GM19240 (cell line): ENCODE results near the gene SIGLEC8.
"Not testable (repeated sequence)": the region's sequence is repeated elsewhere in the genome, so short reads cannot be mapped to it uniquely, and the experiment has no call there.

Experiments
- DNase-seq: peaks from one replicate; pipeline ENCODE4 v3.0.0; 2011; ENCODE audit warnings: low spot score; ENCODE audit not compliant: insufficient read length

SIGLEC8 gene

DNA sequence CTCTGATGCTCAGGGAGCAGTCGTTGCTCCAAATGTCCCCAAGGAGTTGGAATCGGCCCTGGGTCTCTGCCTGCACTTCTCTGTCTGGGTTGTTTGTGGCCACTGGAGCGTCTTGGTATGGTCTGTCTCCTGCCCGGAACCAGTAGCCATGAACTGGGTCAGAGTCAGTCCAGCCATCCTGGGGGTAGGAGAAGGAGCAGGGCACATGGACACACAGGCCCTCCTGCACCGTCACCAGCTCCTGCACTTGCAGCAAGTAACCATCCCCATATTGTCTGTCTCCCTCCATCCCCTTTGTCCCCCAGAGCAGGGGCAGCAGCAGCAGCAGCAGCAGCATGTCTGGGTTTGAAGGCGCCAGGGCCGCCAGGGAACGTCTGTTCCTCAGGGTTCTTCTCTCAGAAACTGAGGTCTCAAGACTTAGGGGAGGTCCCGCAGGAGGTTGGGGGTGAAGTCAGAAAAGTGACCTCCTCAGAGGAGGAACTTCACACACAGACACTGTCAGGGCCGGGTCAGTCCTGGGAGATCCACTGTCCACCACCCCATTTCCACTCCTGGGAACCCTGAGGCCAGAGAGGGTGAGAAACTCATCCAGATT lies at the start of gene SIGLEC8:
Gene SIGLEC8 (minus strand): TSS at position 404 of the 595 bp plus-strand sequence. CDS start 67 bp downstream, at position 337.
- DNase-seq: no peak

DNA sequence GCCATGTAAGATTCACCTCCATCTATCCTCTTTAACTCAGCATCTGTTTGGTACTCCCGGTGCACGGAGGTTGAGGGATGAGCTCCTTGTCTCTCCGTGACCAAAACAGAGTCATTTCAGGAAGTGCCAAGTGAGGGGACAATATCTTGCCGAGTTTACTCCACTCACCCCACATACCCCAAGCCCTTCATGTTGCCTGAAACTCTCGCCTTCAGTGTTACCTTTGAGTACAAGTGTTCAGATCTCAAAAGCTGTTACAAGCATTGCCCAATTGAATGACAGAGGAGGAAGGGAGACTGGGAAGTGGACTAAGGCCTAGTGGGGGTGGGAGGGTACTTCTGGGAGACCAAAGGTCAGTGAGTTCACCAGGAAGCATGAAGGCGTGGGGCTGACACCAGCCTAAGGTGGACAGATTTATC lies 49.4 kb upstream of the SIGLEC8 start:
- no peak for DNase-seq

DNA sequence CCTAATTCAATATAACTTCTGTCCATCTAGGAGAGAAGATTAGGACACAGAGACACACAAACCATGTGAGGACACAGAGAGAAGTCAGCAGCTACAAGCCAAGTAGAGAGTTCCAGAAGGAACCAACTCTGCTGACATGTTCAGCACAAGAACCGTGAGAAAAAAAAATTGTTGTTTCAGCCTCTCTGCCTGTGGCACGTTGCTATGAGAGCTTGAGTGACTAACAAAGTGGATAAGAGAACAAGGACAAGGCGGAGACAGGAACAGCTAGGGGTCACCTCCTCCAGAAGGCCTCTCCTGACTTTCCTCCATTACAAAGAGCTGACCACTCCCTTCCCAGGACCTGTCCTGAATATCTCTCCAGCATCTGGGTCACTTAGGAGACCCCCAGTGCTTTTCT lies 48.9 kb upstream of the SIGLEC8 start:
- DNase-seq: no peak

DNA sequence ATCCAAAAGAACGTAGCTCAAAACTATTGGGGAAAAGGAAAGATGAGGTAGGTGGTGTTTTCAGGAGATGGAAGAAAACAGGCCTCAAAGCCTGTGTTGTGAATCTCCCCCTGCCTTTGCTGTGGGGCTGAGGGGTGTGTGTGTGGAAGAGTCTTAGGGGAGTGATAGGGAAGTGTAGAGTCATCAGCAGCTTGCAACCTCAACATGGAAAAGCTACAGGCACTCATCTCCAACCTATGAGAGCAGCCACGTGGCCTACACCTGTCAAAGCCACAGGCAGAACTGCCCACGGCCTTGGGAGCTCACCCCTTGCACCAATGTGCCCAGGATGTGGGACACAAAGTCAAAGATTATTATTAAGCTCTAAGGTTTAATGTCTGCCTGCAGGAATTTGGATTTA lies 47.6 kb upstream of the SIGLEC8 start:
- DNase-seq: no peak

DNA sequence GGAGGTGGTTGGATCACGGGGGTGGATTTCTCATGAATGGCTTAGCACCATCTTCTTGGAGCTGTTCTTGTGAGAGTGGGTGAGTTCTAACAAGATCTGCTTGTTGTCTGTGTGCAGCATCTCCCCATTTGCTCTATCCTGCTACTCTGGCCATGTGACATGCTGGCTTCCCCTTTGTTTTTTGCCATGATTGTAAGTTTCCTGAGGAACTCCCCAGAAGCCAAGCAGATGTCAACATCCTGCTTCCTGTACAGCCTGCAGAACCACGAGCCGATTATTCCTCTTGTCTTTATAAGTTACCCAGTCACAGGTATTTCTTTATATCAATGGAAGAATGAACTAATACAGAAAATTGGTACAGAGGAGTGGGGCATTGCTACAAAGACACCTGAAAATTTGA lies 45.6 kb upstream of the SIGLEC8 start:
- no peak for DNase-seq

DNA sequence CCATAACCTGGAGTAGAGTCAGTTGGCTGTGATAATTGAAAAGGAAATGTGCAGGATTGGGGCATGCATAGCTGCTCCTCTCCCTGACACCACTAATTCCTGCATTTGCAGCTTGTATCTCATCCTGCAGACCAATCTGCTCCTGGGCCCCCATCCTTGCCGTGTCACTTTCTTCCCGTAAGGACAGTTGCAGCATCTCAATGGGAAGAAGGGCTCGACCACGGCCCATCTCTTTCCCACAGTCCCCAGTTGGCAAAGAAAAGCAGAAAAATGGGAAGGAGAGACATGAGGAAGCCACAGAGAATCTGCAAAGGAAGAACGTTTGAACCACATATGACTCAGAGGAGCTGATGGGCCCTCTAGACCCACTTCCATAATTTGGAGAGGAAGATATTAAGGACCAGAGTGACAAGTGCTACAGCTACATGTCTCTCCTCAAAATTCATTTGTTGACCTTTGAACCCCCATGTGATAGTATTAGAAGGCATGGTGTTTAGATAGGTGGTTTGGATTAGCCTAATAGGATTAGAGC lies 45.1 kb upstream of the SIGLEC8 start:
- no peak for DNase-seq

DNA sequence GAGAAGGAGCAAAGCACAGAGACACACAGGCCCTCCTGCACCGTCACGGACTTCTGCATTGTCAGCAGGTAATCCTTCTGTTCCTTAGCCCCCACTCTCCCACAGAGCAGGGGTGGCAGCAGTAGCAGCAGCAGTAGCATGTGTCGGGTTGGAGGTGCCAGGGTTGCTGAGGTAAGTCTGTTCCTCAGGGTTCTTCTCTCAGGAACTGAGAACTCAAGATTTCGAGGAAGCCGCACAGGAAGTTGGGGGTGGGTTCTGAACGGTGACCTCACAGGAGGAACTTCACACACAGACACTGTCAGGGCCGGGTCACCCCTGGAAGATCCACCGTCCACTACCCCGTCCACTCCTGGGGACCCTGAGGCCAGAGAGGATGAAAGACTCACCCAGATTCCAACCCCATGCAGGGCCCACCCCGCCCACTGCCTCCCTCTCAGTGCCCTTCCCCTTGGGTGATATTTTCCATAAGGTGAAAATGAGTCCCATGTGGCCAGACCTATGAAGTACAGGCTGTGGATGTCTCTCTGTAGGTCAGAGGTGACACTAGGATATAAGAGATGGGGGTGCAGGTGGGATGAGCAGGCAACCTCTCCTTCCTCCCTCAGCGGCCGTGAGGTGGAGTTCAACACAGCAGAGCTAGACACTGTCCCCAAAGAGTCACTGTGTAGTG lies 43.5 kb upstream of the SIGLEC8 start, which contains the start of gene SIGLEC12:
Gene SIGLEC12 (minus strand): TSS at position 207 of the 670 bp plus-strand sequence. CDS start 67 bp downstream, at position 140.
- DNase-seq: no peak

DNA sequence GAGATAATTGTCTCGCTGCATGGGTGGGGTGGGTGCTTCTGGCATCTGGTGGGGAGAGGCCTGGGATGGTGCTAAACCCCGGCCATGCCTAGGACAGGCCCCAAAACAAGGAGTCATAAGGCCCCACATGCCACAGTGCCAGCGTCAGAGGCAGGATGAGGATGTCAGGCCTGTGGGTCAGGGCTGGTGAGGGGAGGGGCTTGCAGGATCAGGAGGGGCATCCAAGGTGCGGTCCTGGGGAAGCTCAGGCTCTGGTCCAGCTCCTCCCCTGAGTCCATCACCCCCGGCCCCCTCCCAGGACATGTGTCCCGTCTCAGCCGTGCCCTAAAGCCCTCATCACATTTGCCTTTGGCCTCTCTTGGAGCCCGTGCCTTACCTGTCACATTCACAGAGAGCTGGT lies 42.7 kb upstream of the SIGLEC8 start:
- not testable (repeated sequence) for DNase-seq

DNA sequence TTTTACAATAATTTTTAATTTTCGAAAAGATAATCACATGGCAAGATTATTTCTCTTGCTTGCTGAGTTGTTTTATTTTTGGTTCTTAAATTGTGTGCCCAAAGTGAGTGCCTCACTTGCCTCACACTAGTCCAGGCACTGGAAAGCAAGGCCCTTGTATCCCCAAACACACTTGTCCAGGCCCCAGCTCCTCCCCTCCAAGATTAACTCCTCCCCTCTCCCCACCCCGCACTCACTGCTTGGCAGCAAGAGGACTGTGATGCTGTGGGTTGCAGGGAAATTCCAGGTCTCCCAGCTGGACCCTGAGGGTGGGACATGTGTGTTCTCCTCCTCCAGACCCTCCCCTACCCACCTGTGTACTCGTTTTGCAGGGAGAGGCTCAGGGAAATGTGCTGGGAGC lies 39.4 kb upstream of the SIGLEC8 start:
- no peak for DNase-seq

DNA sequence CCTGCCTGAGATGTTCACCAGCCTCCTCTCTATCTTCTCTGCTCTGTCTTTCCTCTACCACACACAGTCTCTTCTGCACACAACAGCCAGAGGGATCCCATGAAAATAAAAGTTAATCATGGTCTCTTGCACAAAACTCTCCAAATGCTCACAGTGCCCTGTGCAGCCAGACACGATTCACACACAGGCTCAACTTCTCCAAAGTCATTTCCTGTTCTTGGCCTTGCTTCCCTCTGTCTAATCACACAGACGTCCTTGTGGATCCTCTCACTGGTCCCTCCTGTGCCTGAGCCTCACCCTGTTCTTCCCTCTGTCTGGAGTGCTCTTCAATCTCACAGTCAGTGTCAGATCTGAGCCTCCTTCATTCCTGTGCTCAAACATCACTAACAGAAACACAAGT lies 35.5 kb upstream of the SIGLEC8 start:
- no peak for DNase-seq

DNA sequence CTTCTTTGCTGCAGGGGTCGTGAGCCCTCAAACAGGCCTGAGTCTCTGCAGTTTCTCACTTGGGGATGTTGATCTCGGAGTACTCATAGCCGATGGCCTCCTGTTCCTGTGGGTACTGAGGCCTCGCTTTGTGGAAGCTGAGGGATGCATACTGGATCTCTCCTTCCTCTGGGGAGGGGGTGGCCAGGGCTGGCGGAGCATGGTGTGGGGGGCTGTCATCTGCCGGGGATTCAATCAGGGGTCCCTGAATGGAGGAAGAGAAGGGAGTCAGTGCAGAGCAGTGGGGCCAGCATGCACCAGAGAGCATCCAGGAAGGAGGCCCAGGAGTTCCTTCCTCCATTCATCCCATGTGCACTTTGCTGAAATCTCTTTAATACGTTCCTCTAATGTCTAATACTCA lies 33.3 kb upstream of the SIGLEC8 start:
- no peak for DNase-seq

DNA sequence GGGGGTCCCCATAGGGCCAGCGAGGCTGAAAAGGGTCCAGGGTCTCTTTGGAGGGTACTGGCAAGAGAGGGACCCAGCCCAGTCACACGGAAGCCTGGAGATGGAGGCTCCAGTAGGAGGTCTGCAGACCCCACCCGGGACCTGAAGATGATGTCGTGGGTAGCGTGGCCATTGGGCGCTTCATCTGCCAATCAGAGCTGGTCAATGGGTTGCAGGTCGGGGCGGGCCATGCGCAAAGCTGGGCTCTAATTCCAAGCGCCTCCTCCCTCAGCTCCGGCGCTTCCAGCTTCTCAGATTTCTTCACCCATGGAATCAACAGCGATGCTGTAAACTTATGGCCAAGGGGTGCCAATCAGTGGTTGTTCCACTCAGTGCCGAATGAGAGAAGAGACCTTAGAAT lies 32.4 kb upstream of the SIGLEC8 start:
- DNase-seq: no peak

DNA sequence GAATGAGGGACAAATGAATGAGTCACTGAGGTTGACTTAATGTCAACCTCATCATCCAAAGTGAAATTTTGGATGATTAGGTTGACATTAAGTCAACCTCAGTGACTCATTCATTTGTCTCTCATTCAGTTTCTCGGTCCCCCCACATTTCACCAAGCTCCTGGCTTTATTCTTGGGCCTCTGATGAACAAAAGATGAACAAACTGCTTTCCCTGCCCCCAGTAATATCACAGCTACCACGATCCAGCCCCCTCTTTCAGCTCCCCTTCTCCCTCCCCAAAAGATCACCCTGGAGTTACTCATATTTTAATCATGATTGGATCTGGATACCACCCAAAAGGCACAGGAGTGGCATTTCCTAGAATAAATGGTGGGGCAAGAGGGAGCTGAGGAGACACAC lies 30.9 kb upstream of the SIGLEC8 start:
- DNase-seq: no peak

DNA sequence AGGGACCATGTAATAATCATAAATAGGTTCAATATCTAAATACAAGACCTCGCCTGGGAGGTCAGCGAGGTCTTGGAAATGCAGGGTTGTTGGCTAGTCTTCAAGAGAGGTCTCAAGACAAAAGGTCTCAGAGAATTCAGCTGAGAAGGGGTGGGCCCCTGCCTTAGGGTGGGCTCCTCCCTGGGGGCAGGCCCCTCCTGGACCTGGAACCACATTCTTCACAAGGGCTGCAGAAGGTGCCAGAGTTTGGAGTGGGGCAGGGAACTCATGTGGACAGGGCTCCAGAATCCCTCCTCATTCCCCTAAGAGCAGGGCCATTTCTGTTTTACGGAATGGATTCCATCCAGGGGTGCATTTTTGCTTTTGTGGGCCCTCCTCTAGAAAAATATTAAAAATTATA lies 30.2 kb upstream of the SIGLEC8 start:
- no peak for DNase-seq

DNA sequence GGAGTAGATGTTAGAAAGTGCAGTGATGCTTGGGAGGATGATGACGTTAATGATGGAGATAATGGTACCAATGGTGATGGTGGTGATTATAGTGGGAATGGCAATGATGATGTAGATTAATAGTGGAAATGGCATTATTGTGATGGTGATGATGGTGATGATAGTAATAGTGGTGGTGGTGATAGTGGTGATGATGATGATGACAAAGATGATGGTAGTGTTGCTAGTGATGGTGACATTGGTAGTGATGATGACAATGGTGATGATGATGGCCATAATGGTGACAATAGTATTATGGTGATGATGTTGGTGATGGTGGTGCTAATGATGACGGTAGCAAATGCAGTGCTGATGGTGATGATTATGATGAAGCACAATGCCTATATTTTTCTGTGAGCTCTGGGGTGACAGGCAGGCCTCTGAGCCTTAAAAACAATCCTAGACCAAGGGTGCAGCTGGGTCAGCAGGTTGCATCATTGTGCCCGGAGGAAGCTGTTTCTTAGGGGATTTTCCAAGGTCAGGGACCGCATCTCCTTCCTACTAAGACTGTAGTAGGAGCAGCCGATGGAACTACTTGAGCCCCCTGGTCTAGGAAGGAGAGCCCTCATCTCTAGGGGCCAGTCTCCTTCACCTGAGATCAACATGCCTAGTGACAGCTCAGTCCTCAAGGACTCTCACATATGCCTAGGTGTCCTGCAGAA lies 27.9 kb upstream of the SIGLEC8 start:
- no peak for DNase-seq

DNA sequence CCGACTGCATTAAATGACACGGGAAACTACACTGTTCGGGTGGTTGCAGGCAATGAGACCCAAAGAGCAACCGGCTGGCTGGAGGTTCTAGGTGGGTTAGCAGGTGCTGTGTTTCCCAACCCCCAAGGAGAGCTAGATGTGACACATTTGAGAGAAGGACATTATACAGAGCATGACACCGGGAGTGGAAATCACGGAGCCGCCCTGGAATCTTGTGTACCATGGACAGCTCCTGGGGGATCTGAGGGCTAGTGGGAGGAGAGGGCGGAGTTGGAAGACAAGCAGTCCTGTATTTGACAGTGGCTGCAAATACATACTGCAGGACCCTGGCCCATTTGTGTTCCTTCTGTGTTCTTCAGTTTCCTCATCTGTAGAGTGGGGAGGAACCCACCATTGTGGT lies 22.3 kb upstream of the SIGLEC8 start:
- DNase-seq: no peak

DNA sequence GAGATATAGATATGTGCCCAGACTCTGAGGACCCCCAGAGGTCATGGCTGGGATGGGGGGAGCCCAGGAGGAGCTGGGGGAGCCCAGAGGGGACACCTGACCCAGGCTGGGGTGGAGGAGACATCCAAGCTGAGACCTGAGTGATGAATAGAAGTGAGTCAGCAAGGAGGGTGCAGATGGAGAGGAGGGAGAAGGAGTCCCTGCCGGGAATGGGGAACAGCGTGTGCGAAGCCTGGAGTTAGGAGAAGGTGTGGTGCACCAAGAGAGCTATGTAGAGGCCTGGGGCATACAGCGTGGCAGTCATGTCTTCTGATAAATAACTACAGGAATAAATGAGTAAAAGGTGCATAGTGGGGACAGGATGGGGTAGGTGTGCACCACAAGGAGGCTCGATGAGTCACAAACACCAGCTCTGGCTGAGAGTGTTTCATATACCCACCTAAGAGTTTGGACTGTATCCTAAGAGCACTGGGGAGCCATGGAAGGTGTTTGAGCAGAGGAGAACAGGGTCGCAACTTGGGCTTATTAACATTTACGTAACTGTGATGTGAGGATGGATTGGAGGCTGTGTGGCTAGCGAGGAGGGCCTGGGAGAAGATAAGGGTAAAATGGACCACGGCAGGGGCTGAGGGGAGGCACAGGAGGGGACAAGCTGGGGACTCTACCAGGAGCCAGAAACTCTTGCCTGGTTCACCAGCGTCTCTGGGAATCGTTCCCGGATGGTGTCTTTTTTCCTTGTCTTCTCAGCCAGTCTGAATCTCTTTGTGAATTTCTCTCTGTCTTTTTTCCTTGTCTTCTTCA lies 21.5 kb upstream of the SIGLEC8 start:
- no peak for DNase-seq

DNA sequence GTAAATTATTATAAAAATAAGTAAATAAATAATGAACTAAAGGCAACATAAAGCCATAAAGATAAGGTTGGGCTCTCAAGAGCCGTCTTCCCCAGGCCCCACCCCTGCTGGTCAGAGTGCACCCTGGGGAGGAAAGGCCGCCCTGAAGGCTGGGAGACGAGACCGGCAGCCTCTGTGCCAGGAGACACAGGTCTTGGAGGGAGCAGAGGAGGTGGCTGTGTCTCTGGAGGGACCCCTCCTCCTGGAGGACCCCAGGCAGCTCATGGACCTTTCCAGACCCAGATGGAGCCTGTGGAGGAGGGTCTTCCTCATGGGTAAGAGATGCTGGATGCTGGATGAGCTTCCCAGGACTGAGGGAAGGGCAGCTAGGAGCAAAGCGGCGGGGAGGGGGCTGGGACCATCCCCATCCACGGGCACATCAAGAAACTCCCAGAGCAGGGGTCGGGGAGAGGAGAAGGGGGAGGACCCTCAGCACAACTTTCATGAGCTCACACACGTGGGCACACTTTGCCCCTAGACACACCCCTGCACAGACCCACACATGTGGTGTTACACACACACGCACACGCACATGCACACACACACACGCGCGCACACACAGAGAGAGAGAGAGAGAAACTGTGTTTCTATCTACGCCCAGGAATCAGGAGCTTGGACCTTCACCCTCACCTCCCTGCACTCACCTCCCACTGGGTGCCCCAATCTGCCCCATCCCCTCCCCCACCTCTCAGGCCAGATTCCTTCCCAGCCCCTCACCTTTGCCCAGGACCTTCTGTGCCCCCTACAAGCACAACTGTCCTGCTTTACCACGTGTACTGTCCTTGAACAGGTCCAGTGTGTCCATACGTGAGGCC lies 20.4 kb upstream of the SIGLEC8 start, which contains the start of gene CEACAM18:
Gene CEACAM18 (plus strand): TSS at position 159 of the 854 bp plus-strand sequence.
- DNase-seq: no peak

DNA sequence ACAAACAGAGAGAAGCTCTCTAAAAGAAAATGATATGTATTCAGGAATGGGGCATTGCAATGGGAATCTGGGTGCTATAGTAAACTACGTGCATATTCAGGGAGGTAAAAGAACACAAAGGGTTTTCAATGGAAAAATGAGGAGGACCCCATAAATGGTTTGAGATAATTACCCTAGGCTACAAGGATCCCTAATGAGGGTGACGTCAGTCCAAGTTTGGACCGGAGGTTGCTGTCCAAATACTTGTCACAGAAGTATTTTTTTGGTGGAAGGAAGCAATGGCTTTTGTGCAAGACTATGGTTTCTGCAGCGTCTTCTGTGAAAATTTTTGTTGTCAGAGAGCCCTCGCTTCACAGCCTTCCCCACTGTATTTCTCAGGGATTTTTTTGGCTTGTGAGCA lies 19.1 kb upstream of the SIGLEC8 start:
- no peak for DNase-seq

DNA sequence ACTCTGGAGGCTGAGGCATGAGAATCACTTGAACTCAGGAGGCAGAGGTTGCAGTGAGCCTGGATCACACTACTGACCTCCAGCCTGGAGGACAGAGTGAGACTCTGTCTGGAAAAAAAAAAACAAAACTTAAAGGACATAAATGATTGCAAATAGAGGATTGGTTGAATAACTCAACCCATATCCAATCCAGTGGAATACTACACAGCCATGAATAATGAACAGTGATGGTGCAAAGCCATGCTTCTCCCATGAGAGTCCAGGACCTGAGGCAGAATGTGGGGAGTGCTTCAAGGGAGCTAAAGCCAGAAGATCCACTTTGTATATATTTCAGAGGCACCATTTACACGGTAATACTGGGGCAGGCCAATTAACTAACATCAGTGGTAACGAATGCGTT lies 17.9 kb upstream of the SIGLEC8 start:
- DNase-seq: no peak
